Measurements from ENCODE around the gene QRFP. TPM values are rescaled to one million over a fixed set of nuclear protein-coding genes. Genes with fewer than 3 reads are reported as not detected.

The QRFP gene, protein sequence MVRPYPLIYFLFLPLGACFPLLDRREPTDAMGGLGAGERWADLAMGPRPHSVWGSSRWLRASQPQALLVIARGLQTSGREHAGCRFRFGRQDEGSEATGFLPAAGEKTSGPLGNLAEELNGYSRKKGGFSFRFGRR
- not detected in 2 replicates for polyA plus RNA-seq (2012; rRNA removed)
- polyA plus RNA-seq (2012; cell fraction: cytosol; rRNA removed): not detected in 2 replicates
- not detected in 2 replicates for polyA plus RNA-seq (2012; cell fraction: nucleus; rRNA removed)

DNA sequence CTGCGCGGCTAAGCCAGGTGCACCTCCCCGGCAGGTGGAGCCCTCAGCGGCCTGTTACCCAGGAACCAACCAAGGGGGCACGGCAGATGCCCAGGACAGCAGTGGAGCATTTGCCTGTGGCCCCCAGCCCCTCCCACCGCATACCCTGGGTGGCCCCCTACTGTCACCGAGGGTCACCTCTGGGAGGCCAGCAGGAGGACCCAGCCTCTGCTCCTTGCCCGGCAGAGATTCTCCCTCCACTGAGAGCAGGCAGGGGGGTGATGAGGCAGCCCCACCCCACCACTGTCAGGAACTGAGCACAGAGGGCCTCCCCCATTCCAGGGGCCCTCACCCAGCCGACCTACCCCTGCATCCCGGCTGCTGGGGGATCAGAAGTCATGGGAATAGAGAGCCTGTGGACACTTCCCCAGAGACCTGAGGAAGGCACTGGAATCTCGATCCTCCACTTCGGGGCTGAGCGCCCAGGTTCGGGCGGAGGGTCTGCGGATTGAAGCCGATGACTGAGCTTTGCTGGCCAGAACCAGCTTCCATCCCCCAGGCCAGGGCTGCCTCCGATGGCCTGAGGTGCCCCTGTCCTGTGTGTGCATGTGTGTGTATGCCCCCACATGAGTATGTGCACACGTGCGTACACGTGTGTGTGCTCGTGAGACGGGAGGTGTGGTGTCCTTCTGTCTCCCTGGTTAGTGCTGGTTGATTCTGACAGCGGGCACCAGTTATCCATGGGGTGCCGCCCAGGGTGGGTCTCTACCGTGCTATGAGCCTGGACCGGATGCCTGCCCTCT is at the start of gene QRFP:
Gene QRFP, minus strand, starts transcription at position 580 of the 782 bp plus-strand sequence. CDS start 2,974 bp downstream, outside the sequence.
- H3K27ac ChIP-seq (ENCODE audit: low read depth in 2 of 2, low read length in 1 of 2): no peak within 1 kb of the TSS
- H3K36me3 ChIP-seq (replicated peaks in 1 of 2; ENCODE audit: control insufficient read depth in 1 of 2, insufficient read depth in 2 of 2, low read length in 1 of 2): peaks cover 14 to 30% of the 10 kb centered on the region in 2 experiments
- POLR2A ChIA-PET: no interaction called here
- H3K4me3 ChIP-seq (ENCODE audit: low read depth in 2 of 2, low read length in 1 of 2): no peak within 1 kb of the TSS
- H3K79me2 ChIP-seq (ENCODE audit: insufficient read depth): no peaks in the 10 kb centered on the region
- H3F3A ChIP-seq (replicated peaks; ENCODE audit: insufficient read depth): peaks cover 5% of the 10 kb centered on the region
- WGBS (ENCODE audit: low lambda C conversion rate): 79% methylated on average over 16 of the region's 27 CpGs
- no peak for DNase-seq
- no peak within 1 kb of the TSS for H3K9ac ChIP-seq
- H4K20me1 ChIP-seq (ENCODE audit: insufficient read depth): peaks cover 20% of the 10 kb centered on the region; the same call in 1 of the 2 replicates
- H3K4me2 ChIP-seq: no peak within 1 kb of the TSS
- no peaks in the 10 kb centered on the region for H3K9me3 ChIP-seq
- no peaks in the 10 kb centered on the region for H3K27me3 ChIP-seq (ENCODE audit: insufficient read depth)
- no peaks in the 10 kb centered on the region for H3K9me2 ChIP-seq
- CTCF ChIA-PET: interaction anchor here (1.4 kb wide), 1 partner anchor 30 kb away, joined by 3 read pairs; no protein-coding TSS in a partner anchor
- peaks cover 0 to 3% of the 10 kb centered on the region in 2 experiments; a peak in 1 of 4 replicates for H3K4me1 ChIP-seq (ENCODE audit: control insufficient read depth in 1 of 2, insufficient read depth in 2 of 2, low read depth in 1 of 2, low read length in 1 of 2)
- no peak within 1 kb of the TSS for H2AFZ ChIP-seq (ENCODE audit: low read depth)
- TF ChIP-seq RAD21 (IDR thresholded peaks at IDR 0.05; ENCODE audit: low read length) (no peak), TCF12 (IDR thresholded peaks at IDR 0.05) (no peak), NRF1 (IDR thresholded peaks at IDR 0.05; ENCODE audit: low read depth, low read length) (no peak), TAF1 (IDR thresholded peaks at IDR 0.05; ENCODE audit: borderline replicate concordance, low read depth, low read length) (no peak), MXI1 (IDR thresholded peaks at IDR 0.05; ENCODE audit: low read depth, low read length) (no peak), GATA2 (CRISPR knock-in tag; IDR thresholded peaks at IDR 0.05) (no peak), EZH2phosphoT487 (IDR thresholded peaks at IDR 0.05; ENCODE audit: borderline replicate concordance, low read depth) (no peak), EP300 (IDR thresholded peaks at IDR 0.05; ENCODE audit: borderline replicate concordance in 1 of 2, low read depth in 1 of 2, low read length in 1 of 2) (no peak), CHD2 (IDR thresholded peaks at IDR 0.05; ENCODE audit: low read length, partially characterized antibody) (no peak), JUND (IDR thresholded peaks at IDR 0.05) (no peak), FOXJ3 (CRISPR knock-in tag; IDR thresholded peaks at IDR 0.05) (no peak), RCOR1 (IDR thresholded peaks at IDR 0.05; ENCODE audit: low read length) (no peak)
- TF ChIP-seq, protein P1, sequence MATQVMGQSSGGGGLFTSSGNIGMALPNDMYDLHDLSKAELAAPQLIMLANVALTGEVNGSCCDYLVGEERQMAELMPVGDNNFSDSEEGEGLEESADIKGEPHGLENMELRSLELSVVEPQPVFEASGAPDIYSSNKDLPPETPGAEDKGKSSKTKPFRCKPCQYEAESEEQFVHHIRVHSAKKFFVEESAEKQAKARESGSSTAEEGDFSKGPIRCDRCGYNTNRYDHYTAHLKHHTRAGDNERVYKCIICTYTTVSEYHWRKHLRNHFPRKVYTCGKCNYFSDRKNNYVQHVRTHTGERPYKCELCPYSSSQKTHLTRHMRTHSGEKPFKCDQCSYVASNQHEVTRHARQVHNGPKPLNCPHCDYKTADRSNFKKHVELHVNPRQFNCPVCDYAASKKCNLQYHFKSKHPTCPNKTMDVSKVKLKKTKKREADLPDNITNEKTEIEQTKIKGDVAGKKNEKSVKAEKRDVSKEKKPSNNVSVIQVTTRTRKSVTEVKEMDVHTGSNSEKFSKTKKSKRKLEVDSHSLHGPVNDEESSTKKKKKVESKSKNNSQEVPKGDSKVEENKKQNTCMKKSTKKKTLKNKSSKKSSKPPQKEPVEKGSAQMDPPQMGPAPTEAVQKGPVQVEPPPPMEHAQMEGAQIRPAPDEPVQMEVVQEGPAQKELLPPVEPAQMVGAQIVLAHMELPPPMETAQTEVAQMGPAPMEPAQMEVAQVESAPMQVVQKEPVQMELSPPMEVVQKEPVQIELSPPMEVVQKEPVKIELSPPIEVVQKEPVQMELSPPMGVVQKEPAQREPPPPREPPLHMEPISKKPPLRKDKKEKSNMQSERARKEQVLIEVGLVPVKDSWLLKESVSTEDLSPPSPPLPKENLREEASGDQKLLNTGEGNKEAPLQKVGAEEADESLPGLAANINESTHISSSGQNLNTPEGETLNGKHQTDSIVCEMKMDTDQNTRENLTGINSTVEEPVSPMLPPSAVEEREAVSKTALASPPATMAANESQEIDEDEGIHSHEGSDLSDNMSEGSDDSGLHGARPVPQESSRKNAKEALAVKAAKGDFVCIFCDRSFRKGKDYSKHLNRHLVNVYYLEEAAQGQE (IDR thresholded peaks at IDR 0.05; ENCODE audit: low read depth, low read length): no peak
- TF ChIP-seq, protein P2, sequence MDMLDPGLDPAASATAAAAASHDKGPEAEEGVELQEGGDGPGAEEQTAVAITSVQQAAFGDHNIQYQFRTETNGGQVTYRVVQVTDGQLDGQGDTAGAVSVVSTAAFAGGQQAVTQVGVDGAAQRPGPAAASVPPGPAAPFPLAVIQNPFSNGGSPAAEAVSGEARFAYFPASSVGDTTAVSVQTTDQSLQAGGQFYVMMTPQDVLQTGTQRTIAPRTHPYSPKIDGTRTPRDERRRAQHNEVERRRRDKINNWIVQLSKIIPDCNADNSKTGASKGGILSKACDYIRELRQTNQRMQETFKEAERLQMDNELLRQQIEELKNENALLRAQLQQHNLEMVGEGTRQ (IDR thresholded peaks at IDR 0.05; ENCODE audit: borderline replicate concordance, low read depth, low read length): no peak
- TF ChIP-seq, protein P3, sequence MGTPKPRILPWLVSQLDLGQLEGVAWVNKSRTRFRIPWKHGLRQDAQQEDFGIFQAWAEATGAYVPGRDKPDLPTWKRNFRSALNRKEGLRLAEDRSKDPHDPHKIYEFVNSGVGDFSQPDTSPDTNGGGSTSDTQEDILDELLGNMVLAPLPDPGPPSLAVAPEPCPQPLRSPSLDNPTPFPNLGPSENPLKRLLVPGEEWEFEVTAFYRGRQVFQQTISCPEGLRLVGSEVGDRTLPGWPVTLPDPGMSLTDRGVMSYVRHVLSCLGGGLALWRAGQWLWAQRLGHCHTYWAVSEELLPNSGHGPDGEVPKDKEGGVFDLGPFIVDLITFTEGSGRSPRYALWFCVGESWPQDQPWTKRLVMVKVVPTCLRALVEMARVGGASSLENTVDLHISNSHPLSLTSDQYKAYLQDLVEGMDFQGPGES (IDR thresholded peaks at IDR 0.05; ENCODE audit: low read depth, low read length): no peak
- TF ChIP-seq, protein P4, sequence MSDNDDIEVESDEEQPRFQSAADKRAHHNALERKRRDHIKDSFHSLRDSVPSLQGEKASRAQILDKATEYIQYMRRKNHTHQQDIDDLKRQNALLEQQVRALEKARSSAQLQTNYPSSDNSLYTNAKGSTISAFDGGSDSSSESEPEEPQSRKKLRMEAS (IDR thresholded peaks at IDR 0.05; ENCODE audit: low read depth): no peak

All from SK-N-SH (cell line).